Stimulated activated CD4-positive, alpha-beta T cell treated with anti-CD3 and anti-CD28 coated beads, Interleukin-2, amount 100 ng/mL, for 48 hours (primary cell): ENCODE data around the gene PTPRK.
"Not testable (repeated sequence)": the region's sequence is repeated elsewhere in the genome, so short reads cannot be mapped to it uniquely, and the experiment has no call there.

Source experiments
- DNase-seq, 2 donors: peaks; one replicate each; pipeline ENCODE4 v3.0.0-alpha.2; 2020

The PTPRK gene

GRCh38 chr6:128437685-128438084, 82.7 kb downstream of the PTPRK start:
- no peak for DNase-seq

- DNase-seq = not testable (repeated sequence)
These were observed 85.6 kb downstream of the PTPRK start for GRCh38 chr6:128434752-128435151.

- no peak for DNase-seq
These were observed 88.0 kb downstream of the PTPRK start for GRCh38 chr6:128432394-128432793.

GRCh38 chr6:128427139-128427538, 93.3 kb downstream of the PTPRK start:
- no peak for DNase-seq

- no peak for DNase-seq
These were observed 94.5 kb downstream of the PTPRK start for GRCh38 chr6:128425856-128426255.

GRCh38 chr6:128422871-128423270, 97.5 kb downstream of the PTPRK start:
- no peak for DNase-seq

GRCh38 chr6:128422200-128422599, 98.2 kb downstream of the PTPRK start:
- DNase-seq = no peak

GRCh38 chr6:128421788-128422187, 98.6 kb downstream of the PTPRK start:
- DNase-seq = no peak

GRCh38 chr6:128417698-128418097, 102.7 kb downstream of the PTPRK start:
- DNase-seq = no peak

- no peak for DNase-seq
These were observed 105.0 kb downstream of the PTPRK start for GRCh38 chr6:128415387-128415786.

- DNase-seq = no peak
These were observed 105.5 kb downstream of the PTPRK start for GRCh38 chr6:128414943-128415342.

- DNase-seq = no peak
These were observed 107.1 kb downstream of the PTPRK start for GRCh38 chr6:128413291-128413690.

GRCh38 chr6:128412680-128413079, 107.7 kb downstream of the PTPRK start:
- DNase-seq = no peak

GRCh38 chr6:128410584-128410983, 109.8 kb downstream of the PTPRK start:
- no peak for DNase-seq

GRCh38 chr6:128409003-128409402, 111.4 kb downstream of the PTPRK start:
- no peak for DNase-seq

- no peak for DNase-seq
These were observed 113.9 kb downstream of the PTPRK start for GRCh38 chr6:128406453-128406852.

GRCh38 chr6:128403618-128404444, 116.6 kb downstream of the PTPRK start:
- no peak for DNase-seq

GRCh38 chr6:128400875-128401274, 119.5 kb downstream of the PTPRK start:
- DNase-seq = no peak

GRCh38 chr6:128397996-128398395, 122.4 kb downstream of the PTPRK start:
- DNase-seq = no peak

GRCh38 chr6:128395596-128395995, 124.8 kb downstream of the PTPRK start:
- no peak for DNase-seq

- DNase-seq = no peak
These were observed 125.2 kb downstream of the PTPRK start for GRCh38 chr6:128395188-128395587.

- no peak for DNase-seq
These were observed 126.2 kb downstream of the PTPRK start for GRCh38 chr6:128394167-128394566.

GRCh38 chr6:128389820-128390534, 130.4 kb downstream of the PTPRK start:
- no peak for DNase-seq

GRCh38 chr6:128388380-128388779, 132.0 kb downstream of the PTPRK start:
- no peak for DNase-seq
